Colonic mucosa (tissue), 4 donors: ENCODE measurements around the gene ANTXR1. TPM values are rescaled to one million over a fixed set of nuclear protein-coding genes. Genes with fewer than 3 reads are reported as not detected.

ENCODE experiments used
- DNase-seq: peaks from one replicate; pipeline ENCODE4 v3.0.0-alpha.2; 2020
- H3K27ac ChIP-seq: fragments of 200-600 bp; one replicate; pipeline ENCODE4 v1.8.0; 2021
- H3K27me3 ChIP-seq: fragments of 200-600 bp; one replicate; pipeline ENCODE4 v1.8.0; 2021
- H3K36me3 ChIP-seq: fragments of 200-600 bp; one replicate; pipeline ENCODE4 v1.8.0; 2021
- H3K4me1 ChIP-seq: fragments of 200-600 bp; one replicate; pipeline ENCODE4 v1.8.0; 2021; ENCODE audit warnings: mild to moderate bottlenecking
- H3K4me3 ChIP-seq: fragments of 200-600 bp; one replicate; pipeline ENCODE4 v1.8.0; 2021
- H3K9ac ChIP-seq, 2 donors: one replicate each; pipeline ENCODE4 v1.7.0; 2013; ENCODE audit warnings: control low read depth in 2 of 2, low read depth in 2 of 2, low read length in 2 of 2
- H3K9me3 ChIP-seq: fragments of 200-600 bp; one replicate; pipeline ENCODE4 v1.8.0; 2021
- CTCF ChIP-seq: fragments of 200-600 bp; IDR thresholded peaks from one replicate; pipeline ENCODE4 v1.8.0; 2022; ENCODE audit warnings: antibody characterized with exemption, mild to moderate bottlenecking
- intact Hi-C: fragments of 100-400 bp; cut with DNase I; formaldehyde crosslinking; loops from one replicate; pipeline ENCODE4 v1.14.1; 2022
- total RNA-seq, 2 donors: library from RNA; stranded (reverse); fragmentation: NEBNext Ultra II Directional in 1 of 2; extraction: Animal tissue kit (Norgen Biotek cat#: 25700) in 1 of 2; gene quantifications; one replicate each; pipeline ENCODE4 v1.2.1, GENCODE V29; 2021
- donor health status: healthy.
- donor health status: DM: no; HTN: no; CAD: no.
- donor health status: DM: no; HTN: no; CAD: no.

Gene ANTXR1
- total RNA-seq, 2 donors from 2014 or later, result 8.1 to 17.0 TPM

GRCh38 chr2:69139778-69140670, 127.0 kb downstream of the ANTXR1 start:
- intact Hi-C loops, result no loop called here
- H3K9ac ChIP-seq, result no peak overlapping the region
- H3K9me3 ChIP-seq, result no peaks in the 10 kb centered on the region
- H3K4me3 ChIP-seq, result no peak overlapping the region
- H3K27me3 ChIP-seq, result no peaks in the 10 kb centered on the region
- no peak for TF ChIP-seq CTCF
- no peaks in the 10 kb centered on the region for H3K36me3 ChIP-seq
- peaks cover 7% of the 10 kb centered on the region for H3K4me1 ChIP-seq
- no peak overlapping the region for H3K27ac ChIP-seq
- no peak for DNase-seq

DNA sequence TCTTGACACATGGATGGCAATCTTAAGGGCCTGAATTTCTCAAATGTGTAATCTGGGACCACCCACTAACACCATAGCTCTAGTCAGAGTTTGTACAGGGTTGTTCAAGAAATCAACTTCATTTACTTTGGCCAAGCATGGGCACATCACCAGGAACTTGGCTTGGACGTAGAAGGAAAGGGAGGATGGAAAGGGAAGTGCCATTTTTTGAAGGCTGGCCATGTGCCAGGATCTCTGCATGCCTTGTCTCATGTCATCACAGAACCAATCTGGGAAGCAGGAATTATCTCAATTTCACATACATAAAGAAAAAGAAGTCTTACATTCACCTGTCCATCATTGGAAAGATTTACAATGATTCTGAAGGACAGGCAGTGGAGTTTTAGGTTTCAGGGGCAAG, 128.1 kb downstream of the ANTXR1 start:
- no peak overlapping the region for H3K9ac ChIP-seq
- H3K27ac ChIP-seq, result no peak overlapping the region
- no peaks in the 10 kb centered on the region for H3K36me3 ChIP-seq
- H3K9me3 ChIP-seq, result no peaks in the 10 kb centered on the region
- no peak for DNase-seq
- peaks cover 7% of the 10 kb centered on the region for H3K4me1 ChIP-seq
- TF ChIP-seq CTCF, result no peak
- H3K4me3 ChIP-seq, result no peak overlapping the region
- H3K27me3 ChIP-seq, result no peaks in the 10 kb centered on the region
- intact Hi-C loops, result no loop called here

DNA sequence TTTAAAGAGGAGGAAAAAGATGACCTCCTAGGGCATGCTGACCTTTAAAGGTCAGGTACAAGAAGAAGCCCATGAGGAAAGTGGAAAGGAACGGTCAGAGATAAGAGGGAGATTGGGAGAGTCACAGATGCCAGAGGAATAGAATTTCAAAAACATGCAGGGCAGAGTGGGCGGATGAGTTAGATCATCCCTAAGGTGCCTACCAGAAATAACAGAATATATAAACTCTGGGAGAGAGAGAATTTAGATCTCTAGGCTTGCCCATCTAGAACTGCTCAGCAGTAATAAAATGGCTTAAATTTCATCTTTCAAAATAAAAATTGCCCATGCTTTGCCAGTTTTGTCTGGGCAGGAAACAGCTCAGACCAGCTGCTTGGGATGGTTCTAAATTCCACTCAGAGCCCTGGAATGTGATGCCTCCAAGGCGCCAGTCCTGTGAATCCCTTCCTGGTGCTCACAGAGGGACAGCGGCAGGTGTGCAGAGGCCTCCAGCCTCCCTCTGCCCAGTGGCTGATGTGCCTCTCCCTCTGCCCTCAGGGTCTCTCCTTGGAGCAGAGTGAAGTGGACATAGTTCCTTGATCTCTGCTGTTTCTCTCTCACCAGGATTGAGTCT, 130.9 kb downstream of the ANTXR1 start:
- Histone ChIP-seq H3K9ac (no peak overlapping the region), H3K9me3 (no peaks in the 10 kb centered on the region), H3K36me3 (no peaks in the 10 kb centered on the region), H3K27ac (no peak overlapping the region), H3K27me3 (no peaks in the 10 kb centered on the region), H3K4me1 (no peaks in the 10 kb centered on the region), H3K4me3 (no peak overlapping the region)
- no peak for DNase-seq
- intact Hi-C loops, result no loop called here
- no peak for TF ChIP-seq CTCF

DNA sequence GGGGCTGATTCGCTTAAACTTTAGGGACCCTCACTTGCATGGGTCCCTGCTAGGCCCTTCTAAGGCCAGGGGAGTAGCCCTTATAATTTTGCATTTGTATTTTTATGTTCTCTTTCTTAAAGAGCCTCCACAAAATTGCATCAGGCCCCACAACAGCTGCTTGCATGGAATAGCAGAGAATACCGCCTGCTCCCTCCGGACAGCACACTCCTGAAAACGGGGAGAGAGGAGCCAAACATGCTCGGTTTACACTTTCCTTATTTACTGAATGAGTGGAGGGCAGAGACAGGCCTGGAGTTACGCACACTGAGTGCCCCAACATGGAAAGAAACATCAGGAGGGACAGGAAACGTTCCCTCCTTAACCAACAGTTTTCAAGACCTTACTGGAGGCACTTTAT, 132.2 kb downstream of the ANTXR1 start:
- Histone ChIP-seq H3K4me1 (no peaks in the 10 kb centered on the region), H3K27ac (no peak overlapping the region), H3K27me3 (no peaks in the 10 kb centered on the region), H3K36me3 (no peaks in the 10 kb centered on the region), H3K9me3 (no peaks in the 10 kb centered on the region), H3K9ac (no peak overlapping the region), H3K4me3 (no peak overlapping the region)
- no peak for DNase-seq
- TF ChIP-seq CTCF, result no peak
- intact Hi-C loops, result no loop called here

DNA sequence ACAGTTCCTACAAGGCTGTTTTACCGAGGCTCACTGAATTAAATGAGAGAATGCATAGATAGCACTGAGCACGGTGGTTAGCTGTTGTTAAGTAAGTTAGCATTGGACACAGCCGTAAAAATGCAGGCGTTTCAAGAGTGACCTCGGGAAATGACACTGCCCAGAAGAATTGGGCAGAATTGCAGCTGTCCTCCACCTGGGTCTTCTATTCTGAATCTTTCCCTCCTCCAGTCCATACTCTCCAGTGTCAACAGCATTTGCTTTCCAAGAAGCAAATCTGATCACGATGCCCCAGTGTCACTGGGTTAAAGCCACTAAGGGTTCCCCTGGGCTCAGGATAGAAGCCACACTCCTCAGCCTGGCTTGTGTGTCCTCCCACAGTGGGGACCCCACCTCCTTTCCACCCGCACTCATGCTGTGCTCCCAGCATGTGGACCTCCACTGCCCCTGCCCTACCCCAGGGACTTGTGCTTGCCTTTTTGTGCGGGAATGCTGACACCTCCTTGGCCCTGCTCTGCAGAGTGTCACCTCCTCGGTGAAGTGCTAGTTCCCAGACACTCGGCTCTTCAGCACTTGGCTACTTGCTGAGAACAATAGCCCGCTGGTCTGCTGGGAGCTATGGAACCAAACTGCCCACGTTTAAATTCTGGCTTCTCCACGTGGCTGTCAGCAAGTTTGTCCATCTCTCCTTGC, 135.0 kb downstream of the ANTXR1 start:
- Histone ChIP-seq H3K27ac (no peak overlapping the region), H3K27me3 (no peaks in the 10 kb centered on the region), H3K4me1 (no peaks in the 10 kb centered on the region), H3K9ac (no peak overlapping the region), H3K4me3 (no peak overlapping the region), H3K36me3 (no peaks in the 10 kb centered on the region), H3K9me3 (no peaks in the 10 kb centered on the region)
- intact Hi-C loops, result no loop called here
- no peak for DNase-seq
- no peak for TF ChIP-seq CTCF
